ENCODE results near the gene HLA-DMB. TPM values are rescaled to one million over a fixed set of nuclear protein-coding genes. Genes with fewer than 3 reads are reported as not detected.

The HLA-DMB gene
- total and polyA plus RNA-seq, 2 donors (not counting 3 experiments of a cell fraction or from before 2014, with no cell fraction given): 0.75 TPM; not detected in 1

GRCh38 chr6:32973144-32974015 is 32.6 kb upstream of the HLA-DMB start:
- TF ChIP-seq JUN (IDR thresholded peaks at IDR 0.05; ENCODE audit: borderline replicate concordance, insufficient read depth, insufficient read length, low read depth) (no peak), POLR2AphosphoS5 (IDR thresholded peaks at IDR 0.05; ENCODE audit: insufficient read depth, low read depth, low read length) (peak; percentile 10), GATA2 (IDR thresholded peaks at IDR 0.05; ENCODE audit: insufficient read depth, insufficient read length, low read depth, low read length) (no peak)
- Histone ChIP-seq H3K27me3 (ENCODE audit: control insufficient read depth in 2 of 2, insufficient read depth in 2 of 2, low read length in 2 of 2) (no peaks in the 10 kb centered on the region), H3K4me2 (ENCODE audit: insufficient read depth, low read length) (peak overlapping the region; percentile 69), H2AFZ (ENCODE audit: low read depth, low read length) (no peak overlapping the region), H3K9me1 (replicated peaks; ENCODE audit: control insufficient read depth, extremely low read depth, insufficient read depth, low read length) (no peaks in the 10 kb centered on the region), H3K4me1 (ENCODE audit: control insufficient read depth, extremely low read depth, insufficient read depth, low read length) (peaks cover 16% of the 10 kb centered on the region), H3K27ac (ENCODE audit: insufficient read depth, low read depth, low read length) (peak overlapping the region; percentile 3), H3K4me3 (replicated peaks in 1 of 3; ENCODE audit: insufficient read depth in 1 of 3, low read depth in 1 of 3, low read length in 3 of 3) (peak overlapping the region; percentile 83 to 94 (median 91)), H4K20me1 (replicated peaks; ENCODE audit: control insufficient read depth, extremely low read depth, insufficient read depth, low read length) (peaks cover 24% of the 10 kb centered on the region), H3K9me3 (replicated peaks; ENCODE audit: control insufficient read depth, insufficient read depth, low read length) (no peaks in the 10 kb centered on the region), H3K36me3 (ENCODE audit: control insufficient read depth in 2 of 2, extremely low read depth in 1 of 2, insufficient read depth in 2 of 2, low read length in 2 of 2) (peaks cover 36 to 37% of the 10 kb centered on the region in 2 experiments), H3K9ac (replicated peaks; ENCODE audit: extremely low read depth, insufficient read depth, low read length) (peak overlapping the region; percentile 72), H3K79me2 (ENCODE audit: control insufficient read depth, insufficient read depth, low read length) (peaks cover 71% of the 10 kb centered on the region)
- dilution Hi-C loops (cut with MboI; ENCODE audit: extremely low pct_ligation_motif_present, low sequenced_read_pairs): no loop called here
- no TSS peak for BruUV-seq (replicated peaks)
- peak; percentile 40 for DNase-seq (ENCODE audit: low read depth, low spot score)
- intact Hi-C loops (cut with micrococcal nuclease): loop anchor here (1.0 to 10.0 kb wide), 6 partner anchors 10 to 796 kb away; partner anchors contain the start of genes AGPAT1, CUTA, HSD17B8 and PHF1
- ChIA-PET CTCF (interaction anchor here (0.9 to 13.7 kb wide), 10 partner anchors 11 to 275 kb away, joined by 3 to 187 read pairs (median 6); partner anchors contain the start of genes HLA-DMA and TAP2), POLR2A (interaction anchor here (0.6 to 5.8 kb wide), 9 partner anchors 7 to 135 kb away, joined by 3 to 89 read pairs (median 29); partner anchors contain the start of genes HLA-DMA, HLA-DMB and TAP2)
- FAIRE-seq: no peak
